ENCODE results near the gene KLK15.
"Not testable (repeated sequence)": the region's sequence is repeated elsewhere in the genome, so short reads cannot be mapped to it uniquely, and the experiment has no call there.

Gene KLK15

DNA sequence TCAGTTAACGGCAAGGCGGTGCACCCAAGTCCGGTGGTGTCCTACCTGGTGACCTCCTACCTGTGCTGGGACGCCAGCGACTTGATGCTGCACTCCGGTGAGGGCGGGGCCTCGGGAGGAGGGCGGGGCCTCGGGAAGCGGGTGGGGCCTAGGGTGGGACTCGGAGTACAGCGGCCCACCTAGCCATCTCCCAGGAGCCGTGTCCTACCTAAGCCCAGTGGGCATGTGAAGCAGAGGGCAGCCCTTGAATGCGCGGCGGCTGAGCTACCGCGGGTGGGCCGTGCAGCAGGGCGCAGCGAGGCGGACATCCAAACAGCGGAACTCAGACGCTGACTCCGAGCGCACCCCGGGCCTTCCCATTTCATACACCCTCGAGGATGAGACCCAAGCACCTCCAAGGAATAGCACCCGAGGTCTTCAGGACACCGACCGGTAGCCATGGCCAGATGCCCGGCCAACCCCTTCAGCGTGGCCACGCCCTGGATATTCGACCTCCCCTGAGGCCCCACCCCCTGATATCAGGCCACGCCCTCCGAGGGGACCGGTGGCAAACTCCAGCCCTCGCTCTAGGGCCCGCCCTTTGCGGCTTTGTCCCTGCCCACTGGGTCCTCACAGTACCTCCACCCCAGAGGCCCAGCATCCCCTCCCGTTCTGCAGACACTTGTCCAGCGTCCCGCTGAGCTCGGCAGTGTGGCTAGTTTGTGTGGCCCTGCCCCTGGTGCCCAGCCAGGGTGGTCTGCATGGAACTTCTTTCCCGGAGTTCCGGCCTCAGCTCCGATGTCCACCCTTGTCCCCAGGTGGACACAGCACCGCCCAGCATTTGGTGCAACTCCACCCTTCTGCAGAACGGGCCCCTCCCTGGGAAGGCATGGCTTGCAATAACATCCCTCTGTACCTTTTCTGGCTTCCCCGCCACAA lies 15.2 kb downstream of the KLK15 start:
- H3K9me3 Mint-ChIP-seq = no peaks in the 10 kb centered on the region
- H3K27ac Mint-ChIP-seq = peak overlapping the region; percentile 69
- H3K4me1 Mint-ChIP-seq = peaks cover 43% of the 10 kb centered on the region
- H3K4me3 Mint-ChIP-seq = peak overlapping the region; percentile 68
- H3K27me3 Mint-ChIP-seq = peaks cover 48% of the 10 kb centered on the region
- H3K36me3 Mint-ChIP-seq = no peaks in the 10 kb centered on the region

DNA sequence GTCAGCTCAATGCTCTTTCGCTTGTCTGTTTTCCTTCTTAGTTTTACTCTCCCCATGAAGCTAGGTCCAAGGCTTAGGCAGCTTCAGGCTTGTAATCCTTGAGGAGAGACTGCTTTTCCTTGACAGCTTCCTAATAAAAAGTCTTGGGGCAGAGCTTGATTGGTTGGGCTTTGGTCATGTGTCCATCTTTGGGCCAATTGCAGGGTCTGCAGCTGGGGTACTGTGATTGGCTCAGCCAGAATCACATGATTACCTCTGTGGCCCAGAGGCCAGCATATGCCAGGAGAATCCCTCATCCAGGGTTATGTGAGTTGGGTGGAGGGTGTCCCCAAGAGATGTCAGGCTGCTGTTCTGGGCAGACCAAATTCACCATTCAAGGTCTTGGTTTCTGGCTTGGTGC lies 17.9 kb downstream of the KLK15 start:
- Mint-ChIP-seq H3K27ac (no peak overlapping the region), H3K27me3 (peaks cover 26% of the 10 kb centered on the region), H3K9me3 (no peaks in the 10 kb centered on the region), H3K36me3 (no peaks in the 10 kb centered on the region), H3K4me1 (peaks cover 35% of the 10 kb centered on the region), H3K4me3 (no peak overlapping the region)

- H3K27ac Mint-ChIP-seq = no peak overlapping the region
- no peak overlapping the region for H3K4me3 Mint-ChIP-seq
- H3K27me3 Mint-ChIP-seq = peaks cover 21% of the 10 kb centered on the region
- no peaks in the 10 kb centered on the region for H3K9me3 Mint-ChIP-seq
- H3K4me1 Mint-ChIP-seq = peaks cover 29% of the 10 kb centered on the region
- H3K36me3 Mint-ChIP-seq = no peaks in the 10 kb centered on the region
These were observed 18.5 kb downstream of the KLK15 start for GRCh38 chr19:50814883-50815282.

- H3K27ac Mint-ChIP-seq = no peak overlapping the region
- peaks cover 13% of the 10 kb centered on the region for H3K4me1 Mint-ChIP-seq
- no peak overlapping the region for H3K4me3 Mint-ChIP-seq
- no peaks in the 10 kb centered on the region for H3K9me3 Mint-ChIP-seq
- H3K27me3 Mint-ChIP-seq = peaks cover 7% of the 10 kb centered on the region
- no peaks in the 10 kb centered on the region for H3K36me3 Mint-ChIP-seq
These were observed 20.9 kb downstream of the KLK15 start for GRCh38 chr19:50812474-50812873.

DNA sequence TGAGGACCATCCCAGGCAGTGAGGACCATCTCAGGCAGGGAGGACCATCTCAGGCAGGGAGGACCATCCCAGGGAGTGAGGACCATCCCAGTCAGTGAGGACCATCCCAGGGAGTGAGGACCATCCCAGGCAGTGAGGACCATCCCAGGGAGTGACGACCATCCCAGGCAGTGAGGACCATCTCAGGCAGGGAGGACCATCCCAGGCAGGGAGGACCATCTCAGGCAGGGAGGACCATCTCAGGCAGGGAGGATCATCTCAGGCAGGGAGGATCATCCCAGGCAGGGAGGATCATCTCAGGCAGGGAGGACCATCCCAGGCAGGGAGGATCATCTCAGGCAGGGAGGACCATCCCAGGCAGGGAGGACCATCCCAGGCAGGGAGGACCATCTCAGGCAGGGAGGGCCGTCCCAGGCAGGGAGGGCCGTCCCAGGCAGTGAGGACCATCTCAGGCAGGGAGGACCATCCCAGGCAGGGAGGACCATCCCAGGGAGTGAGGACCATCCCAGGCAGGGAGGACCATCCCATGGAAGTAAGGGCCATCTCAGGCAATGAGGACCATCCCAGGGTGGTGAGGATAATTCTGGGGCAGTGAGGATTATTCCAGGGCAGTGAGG lies 21.6 kb downstream of the KLK15 start:
- H3K27me3 Mint-ChIP-seq, H3K36me3 Mint-ChIP-seq, H3K27ac Mint-ChIP-seq, H3K4me1 Mint-ChIP-seq, H3K9me3 Mint-ChIP-seq, H3K4me3 Mint-ChIP-seq: not testable (repeated sequence)

GRCh38 chr19:50808856-50809255 lies 24.5 kb downstream of the KLK15 start:
- H3K27ac Mint-ChIP-seq = no peak overlapping the region

GRCh38 chr19:50804420-50805272 lies 28.7 kb downstream of the KLK15 start:
- Mint-ChIP-seq H3K27ac (peak overlapping the region; percentile 100), H3K4me1 (peaks cover 41% of the 10 kb centered on the region), H3K4me3 (peak overlapping the region; percentile 100), H3K9me3 (no peaks in the 10 kb centered on the region), H3K27me3 (no peaks in the 10 kb centered on the region), H3K36me3 (peaks cover 23% of the 10 kb centered on the region)

More at GRCh38 chr19:50808856-50809255, 24.5 kb downstream of the KLK15 start:
- peaks cover 19% of the 10 kb centered on the region for H3K4me1 Mint-ChIP-seq
- peaks cover 4% of the 10 kb centered on the region for H3K36me3 Mint-ChIP-seq
- no peaks in the 10 kb centered on the region for H3K9me3 Mint-ChIP-seq
- no peak overlapping the region for H3K4me3 Mint-ChIP-seq
- no peaks in the 10 kb centered on the region for H3K27me3 Mint-ChIP-seq

DNA sequence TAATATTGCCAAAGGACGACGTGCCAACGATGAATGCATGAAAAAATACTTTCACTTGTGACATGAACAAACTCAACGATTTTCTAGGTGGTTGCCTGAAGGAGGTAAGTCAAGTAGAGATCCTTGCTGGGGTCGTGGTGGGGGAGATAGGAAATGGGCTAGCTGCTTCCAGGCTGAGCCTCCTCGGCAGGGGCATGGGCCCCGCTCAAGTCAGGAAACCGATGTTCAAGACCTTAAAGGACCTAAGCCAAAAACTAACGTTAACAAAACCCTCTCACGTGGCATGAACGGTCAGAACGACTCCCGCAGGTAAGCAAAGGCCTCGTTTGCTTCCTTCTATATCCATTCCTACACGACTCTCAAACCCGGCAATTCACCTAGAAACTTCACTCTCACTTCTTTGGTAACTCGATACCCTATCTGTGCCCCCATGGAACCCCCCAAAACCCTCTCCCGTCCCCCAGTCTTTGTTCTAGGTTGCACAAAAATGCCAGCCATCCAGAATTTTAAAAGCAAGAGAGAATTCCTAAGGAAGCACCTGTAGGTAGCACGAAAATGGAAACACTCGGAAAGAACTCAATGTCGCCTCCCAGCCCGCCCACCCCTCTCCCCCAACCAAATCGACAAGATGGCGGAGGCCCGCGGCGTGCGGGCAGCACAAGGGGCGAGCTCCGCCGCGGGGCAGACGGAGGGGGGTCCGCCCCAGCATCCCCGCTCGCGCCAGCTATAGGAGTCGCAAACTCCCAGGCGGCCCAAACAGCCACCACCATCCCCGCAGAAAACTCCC lies 29.5 kb downstream of the KLK15 start:
- peak overlapping the region; percentile 100 for H3K27ac Mint-ChIP-seq
- H3K27me3 Mint-ChIP-seq = no peaks in the 10 kb centered on the region
- no peaks in the 10 kb centered on the region for H3K9me3 Mint-ChIP-seq
- peaks cover 23% of the 10 kb centered on the region for H3K36me3 Mint-ChIP-seq
- peak overlapping the region; percentile 100 for H3K4me3 Mint-ChIP-seq
- peaks cover 41% of the 10 kb centered on the region for H3K4me1 Mint-ChIP-seq

DNA sequence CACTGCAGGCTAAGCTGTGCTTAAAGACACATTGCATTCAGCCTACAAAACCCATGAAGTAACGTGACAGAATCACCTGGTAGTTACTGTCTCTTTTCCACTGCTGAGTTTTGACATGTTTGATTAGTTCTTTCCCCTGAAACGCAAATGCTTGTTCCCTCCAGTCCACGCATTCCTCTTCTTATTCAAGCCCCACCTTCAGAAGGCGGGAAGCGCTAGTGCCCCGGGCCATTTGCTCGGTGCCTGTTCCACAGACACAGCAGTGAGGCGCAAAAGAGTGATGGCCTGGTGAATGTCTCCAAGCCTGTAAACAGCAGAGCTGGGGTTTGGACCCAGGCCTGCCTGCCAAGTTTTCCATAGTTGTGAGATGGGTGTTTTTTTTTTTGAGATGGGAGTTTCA lies 32.3 kb downstream of the KLK15 start:
- H3K27me3 Mint-ChIP-seq = no peaks in the 10 kb centered on the region
- H3K4me3 Mint-ChIP-seq = peak overlapping the region; percentile 30
- no peak overlapping the region for H3K27ac Mint-ChIP-seq
- H3K36me3 Mint-ChIP-seq = peaks cover 23% of the 10 kb centered on the region
- H3K4me1 Mint-ChIP-seq = peaks cover 37% of the 10 kb centered on the region
- H3K9me3 Mint-ChIP-seq = no peaks in the 10 kb centered on the region

GRCh38 chr19:50799547-50799851 lies 33.9 kb downstream of the KLK15 start:
- Mint-ChIP-seq H3K4me3 (no peak overlapping the region), H3K36me3 (peaks cover 23% of the 10 kb centered on the region), H3K4me1 (peaks cover 29% of the 10 kb centered on the region)

DNA sequence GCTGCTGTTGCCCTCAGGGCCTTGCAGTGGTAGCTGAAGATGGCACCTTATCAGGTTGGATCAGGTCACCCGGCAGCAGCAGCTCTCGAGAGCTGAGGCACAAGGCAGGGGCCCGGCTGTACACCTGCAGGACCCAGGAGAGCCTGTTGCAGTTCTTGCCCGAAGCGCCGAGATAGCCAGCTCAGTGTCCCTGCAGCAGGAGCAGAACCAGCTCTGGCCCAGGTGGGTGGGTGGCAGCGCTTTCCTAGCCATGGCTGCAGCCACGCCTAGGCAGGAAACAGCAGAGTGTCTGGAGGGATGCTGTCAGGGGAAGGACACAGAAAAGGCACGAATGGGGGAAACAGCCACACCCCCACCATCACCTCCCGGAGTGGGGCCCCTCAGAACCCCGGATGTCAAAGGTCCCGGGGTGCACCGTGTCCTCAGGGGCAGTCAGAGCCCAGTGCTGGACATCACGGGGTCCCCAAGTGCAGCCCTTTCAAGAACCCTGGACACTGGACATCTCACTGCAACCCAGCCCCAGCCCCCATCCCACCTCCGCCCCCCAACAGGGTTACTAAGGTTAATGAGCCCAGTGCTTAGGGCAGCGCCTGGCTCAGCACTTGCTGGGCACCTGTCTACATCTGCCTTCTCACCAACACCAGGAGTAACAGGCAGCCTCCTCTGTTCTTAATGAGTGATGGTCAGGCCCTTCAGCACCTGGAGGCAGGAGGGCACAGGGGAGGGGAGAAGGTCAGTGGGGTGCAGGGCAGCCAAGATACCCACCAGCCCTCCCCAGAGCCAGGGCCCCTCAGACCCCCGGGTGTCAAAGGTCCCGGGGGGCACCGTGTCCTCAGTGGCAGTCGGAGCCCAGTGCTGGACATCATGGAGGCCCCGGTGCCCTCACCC lies 34.5 kb downstream of the KLK15 start:
- no peaks in the 10 kb centered on the region for H3K27me3 Mint-ChIP-seq
- no peak overlapping the region for H3K27ac Mint-ChIP-seq
- H3K4me1 Mint-ChIP-seq = peaks cover 26% of the 10 kb centered on the region
- H3K9me3 Mint-ChIP-seq = no peaks in the 10 kb centered on the region
- H3K4me3 Mint-ChIP-seq = no peak overlapping the region
- H3K36me3 Mint-ChIP-seq = peaks cover 19% of the 10 kb centered on the region

More at GRCh38 chr19:50799547-50799851, 33.9 kb downstream of the KLK15 start:
- no peaks in the 10 kb centered on the region for H3K9me3 Mint-ChIP-seq
- H3K27me3 Mint-ChIP-seq = no peaks in the 10 kb centered on the region
- no peak overlapping the region for H3K27ac Mint-ChIP-seq

- Mint-ChIP-seq H3K4me3 (no peak overlapping the region), H3K36me3 (peaks cover 13% of the 10 kb centered on the region), H3K27me3 (no peaks in the 10 kb centered on the region), H3K9me3 (no peaks in the 10 kb centered on the region), H3K4me1 (peaks cover 25% of the 10 kb centered on the region), H3K27ac (no peak overlapping the region)
These were observed 35.4 kb downstream of the KLK15 start for GRCh38 chr19:50797781-50798658.

DNA sequence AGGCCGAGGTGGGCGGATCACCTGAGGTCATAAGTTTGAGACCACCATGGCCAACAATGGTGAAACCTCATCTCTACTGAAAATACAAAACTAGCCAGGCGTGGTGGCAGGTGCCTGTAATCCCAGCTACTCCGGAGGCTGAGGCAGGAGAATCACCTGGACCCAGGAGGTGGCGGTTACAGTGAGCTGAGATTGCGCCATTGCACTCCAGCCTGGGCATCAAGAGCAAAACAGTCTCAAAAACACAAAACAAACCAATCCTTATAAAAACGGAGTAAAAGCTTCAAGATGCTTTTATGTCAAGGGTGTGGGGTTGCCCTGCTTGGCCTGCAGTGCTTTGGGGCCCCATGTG lies 36.0 kb downstream of the KLK15 start:
- Mint-ChIP-seq H3K9me3 (no peaks in the 10 kb centered on the region), H3K4me3 (no peak overlapping the region), H3K27me3 (no peaks in the 10 kb centered on the region), H3K27ac (no peak overlapping the region), H3K36me3 (peaks cover 9% of the 10 kb centered on the region), H3K4me1 (peaks cover 21% of the 10 kb centered on the region)

All from activated naive CD4-positive, alpha-beta T cell treated with anti-CD3 and anti-CD28 coated beads, Interleukin-2, amount 50 U/mL, for 24 hours (primary cell).